Neural progenitor cell (in vitro differentiated cells): Measurements from ENCODE around the gene MAIP1. TPM values are rescaled to one million over a fixed set of nuclear protein-coding genes. Genes with fewer than 3 reads are reported as not detected.

Experiments
- DNase-seq: peaks from one replicate; pipeline ENCODE4 v3.0.0-alpha.2; 2016; ENCODE audit warnings: low spot score
- H2AFZ ChIP-seq: fragments of 200-600 bp; sonication (generic); replicated peaks from 2 replicates; pipeline ENCODE4 v1.6.1; 2016; ENCODE audit warnings: antibody characterized with exemption
- H3F3A ChIP-seq: fragments of 200-600 bp; sonication (generic); 2 replicates; pipeline ENCODE4 v1.6.1; 2016; ENCODE audit warnings: antibody characterized with exemption, low read depth
- H3K27ac ChIP-seq: fragments of 200-600 bp; sonication (generic); 2 replicates; pipeline ENCODE4 v1.5.1; 2016; ENCODE audit warnings: mild to moderate bottlenecking
- H3K27me3 ChIP-seq: fragments of 200-600 bp; sonication (generic); 2 replicates; pipeline ENCODE4 v1.6.1; 2016; ENCODE audit warnings: mild to moderate bottlenecking, moderate library complexity
- H3K36me3 ChIP-seq: fragments of 200-600 bp; sonication (generic); 2 replicates; pipeline ENCODE4 v1.5.1; 2016
- H3K4me1 ChIP-seq: fragments of 200-600 bp; sonication (generic); 2 replicates; pipeline ENCODE4 v1.6.1; 2016; ENCODE audit warnings: mixed run types
- H3K4me2 ChIP-seq: fragments of 200-600 bp; sonication (generic); 2 replicates; pipeline ENCODE4 v1.6.1; 2016
- H3K4me3 ChIP-seq: fragments of 200-600 bp; sonication (generic); 2 replicates; pipeline ENCODE4 v1.5.1; 2016
- H3K79me2 ChIP-seq: fragments of 200-600 bp; sonication (generic); 2 replicates; pipeline ENCODE4 v1.6.1; 2016; ENCODE audit warnings: low read depth
- H3K9ac ChIP-seq: fragments of 200-600 bp; sonication (generic); 2 replicates; pipeline ENCODE4 v1.6.1; 2016
- H3K9me3 ChIP-seq: fragments of 200-600 bp; sonication (generic); 2 replicates; pipeline ENCODE4 v1.5.1; 2016; ENCODE audit warnings: low read depth
- H4K20me1 ChIP-seq: fragments of 200-600 bp; sonication (generic); 2 replicates; pipeline ENCODE4 v1.6.1; 2016; ENCODE audit warnings: low read depth
- H3K27ac Mint-ChIP-seq: 3 replicates; pipeline ENCODE4 v1.8.0; 2021; ENCODE audit warnings: mixed read lengths
- H3K27me3 Mint-ChIP-seq: 2 replicates; pipeline ENCODE4 v1.8.0; 2022; ENCODE audit warnings: low read depth, mild to moderate bottlenecking, inconsistent platforms, moderate library complexity, mixed read lengths; ENCODE audit not compliant: insufficient read depth
- H3K36me3 Mint-ChIP-seq: 3 replicates; pipeline ENCODE4 v1.8.0; 2021; ENCODE audit warnings: mixed read lengths
- H3K4me1 Mint-ChIP-seq: 3 replicates; pipeline ENCODE4 v1.8.0; 2021; ENCODE audit warnings: mixed read lengths
- H3K4me3 Mint-ChIP-seq: 3 replicates; pipeline ENCODE4 v1.8.0; 2021; ENCODE audit warnings: mild to moderate bottlenecking, moderate library complexity, mixed read lengths
- H3K9me3 Mint-ChIP-seq: 3 replicates; pipeline ENCODE4 v1.8.0; 2020; ENCODE audit warnings: mixed read lengths
- CTCF ChIP-seq: fragments of 200-600 bp; sonication (generic); IDR thresholded peaks from 2 replicates; pipeline ENCODE4 v1.5.1; 2017; ENCODE audit warnings: antibody characterized with exemption, mild to moderate bottlenecking
- EZH2 ChIP-seq: fragments of 200-600 bp; sonication (generic); IDR thresholded peaks from 2 replicates; pipeline ENCODE4 v1.6.1; 2017; ENCODE audit warnings: antibody characterized with exemption, mild to moderate bottlenecking, moderate library complexity
- EZH2phosphoT487 ChIP-seq: fragments of 200-600 bp; sonication (generic); IDR thresholded peaks from 2 replicates; pipeline ENCODE4 v1.6.1; 2017; ENCODE audit warnings: antibody characterized with exemption
- total RNA-seq: library from RNA; depleted of rRNA; stranded (reverse); fragments of >200 nt; gene quantifications from 2 replicates; pipeline ENCODE4 v1.2.3, GENCODE V29; 2015; ENCODE audit warnings: low replicate concordance

MAIP1 gene
- total RNA-seq, 1 donor from 2014 or later: 14.0 TPM

GRCh38 chr2:199988151-199988550 lies 32.8 kb downstream of the MAIP1 start:
- peak overlapping the region; percentile 20 for H2AFZ ChIP-seq
- no peak overlapping the region for H3K4me3 ChIP-seq
- H3K4me2 ChIP-seq: no peak overlapping the region
- no peak overlapping the region for H3K9ac ChIP-seq
- H3K9me3 ChIP-seq: no peaks in the 10 kb centered on the region
- no peaks in the 10 kb centered on the region for H4K20me1 ChIP-seq
- Mint-ChIP-seq H3K9me3 (no peaks in the 10 kb centered on the region), H3K4me1 (peaks cover 2% of the 10 kb centered on the region), H3K4me3 (no peak overlapping the region), H3K36me3 (no peaks in the 10 kb centered on the region), H3K27me3 (no peaks in the 10 kb centered on the region), H3K27ac (no peak overlapping the region)
- H3K27me3 ChIP-seq: no peaks in the 10 kb centered on the region
- H3K27ac ChIP-seq: no peak overlapping the region
- no peaks in the 10 kb centered on the region for H3K36me3 ChIP-seq
- H3K4me1 ChIP-seq: no peaks in the 10 kb centered on the region
- TF ChIP-seq EZH2phosphoT487 (no peak), CTCF (no peak), EZH2 (no peak)
- no peaks in the 10 kb centered on the region for H3K79me2 ChIP-seq
- no peak for DNase-seq
- no peaks in the 10 kb centered on the region for H3F3A ChIP-seq

GRCh38 chr2:199989822-199990221 lies 34.4 kb downstream of the MAIP1 start:
- Histone ChIP-seq H3K36me3 (no peaks in the 10 kb centered on the region), H3K4me2 (no peak overlapping the region), H3K9me3 (no peaks in the 10 kb centered on the region), H4K20me1 (no peaks in the 10 kb centered on the region), H3K79me2 (no peaks in the 10 kb centered on the region), H3K4me1 (no peaks in the 10 kb centered on the region), H2AFZ (no peak overlapping the region), H3K27ac (no peak overlapping the region), H3K4me3 (no peak overlapping the region), H3K9ac (no peak overlapping the region), H3K27me3 (no peaks in the 10 kb centered on the region), H3F3A (no peaks in the 10 kb centered on the region)
- peaks cover 2% of the 10 kb centered on the region for H3K4me1 Mint-ChIP-seq
- TF ChIP-seq EZH2 (no peak), EZH2phosphoT487 (no peak), CTCF (no peak)
- DNase-seq: no peak
- H3K27me3 Mint-ChIP-seq: no peaks in the 10 kb centered on the region
- no peaks in the 10 kb centered on the region for H3K36me3 Mint-ChIP-seq
- H3K27ac Mint-ChIP-seq: no peak overlapping the region
- no peaks in the 10 kb centered on the region for H3K9me3 Mint-ChIP-seq
- H3K4me3 Mint-ChIP-seq: no peak overlapping the region

- Histone ChIP-seq H3F3A (no peaks in the 10 kb centered on the region), H3K4me3 (no peak overlapping the region), H3K36me3 (no peaks in the 10 kb centered on the region), H4K20me1 (no peaks in the 10 kb centered on the region), H2AFZ (no peak overlapping the region), H3K4me1 (no peaks in the 10 kb centered on the region), H3K27ac (no peak overlapping the region), H3K9me3 (no peaks in the 10 kb centered on the region), H3K27me3 (no peaks in the 10 kb centered on the region), H3K9ac (no peak overlapping the region), H3K79me2 (no peaks in the 10 kb centered on the region), H3K4me2 (no peak overlapping the region)
- Mint-ChIP-seq H3K9me3 (no peaks in the 10 kb centered on the region), H3K4me3 (no peak overlapping the region), H3K36me3 (no peaks in the 10 kb centered on the region), H3K4me1 (no peaks in the 10 kb centered on the region), H3K27ac (no peak overlapping the region), H3K27me3 (peaks cover 2% of the 10 kb centered on the region)
- TF ChIP-seq EZH2phosphoT487 (no peak), CTCF (no peak), EZH2 (no peak)
- DNase-seq: no peak
These were observed 36.3 kb downstream of the MAIP1 start for GRCh38 chr2:199991691-199992090.
